Vagina (tissue), 2 donors: ENCODE measurements around the gene MUC3A.

Experiments
- POLR2A ChIP-seq, 2 donors: fragments of 450-650 bp; IDR thresholded peaks; one replicate each; pipeline ENCODE4 v1.6.1; 2017; ENCODE audit warnings: antibody characterized with exemption in 2 of 2, mild to moderate bottlenecking in 2 of 2, moderate library complexity in 2 of 2
- TF ChIP-seq, protein P1 (sequence below), 3 experiments: fragments of 450-650 bp in 2 of 3; fragments of 200-600 bp in 1 of 3; sonication (generic) in 1 of 3; IDR thresholded peaks; one replicate each; pipeline ENCODE4 v1.5.1; 2017 to 2019; ENCODE audit warnings: antibody characterized with exemption in 3 of 3, mild to moderate bottlenecking in 2 of 3, moderate library complexity in 2 of 3

GRCh38 chr7:100968031-100968430, 18.7 kb downstream of the MUC3A start:
- TF ChIP-seq, protein P1, sequence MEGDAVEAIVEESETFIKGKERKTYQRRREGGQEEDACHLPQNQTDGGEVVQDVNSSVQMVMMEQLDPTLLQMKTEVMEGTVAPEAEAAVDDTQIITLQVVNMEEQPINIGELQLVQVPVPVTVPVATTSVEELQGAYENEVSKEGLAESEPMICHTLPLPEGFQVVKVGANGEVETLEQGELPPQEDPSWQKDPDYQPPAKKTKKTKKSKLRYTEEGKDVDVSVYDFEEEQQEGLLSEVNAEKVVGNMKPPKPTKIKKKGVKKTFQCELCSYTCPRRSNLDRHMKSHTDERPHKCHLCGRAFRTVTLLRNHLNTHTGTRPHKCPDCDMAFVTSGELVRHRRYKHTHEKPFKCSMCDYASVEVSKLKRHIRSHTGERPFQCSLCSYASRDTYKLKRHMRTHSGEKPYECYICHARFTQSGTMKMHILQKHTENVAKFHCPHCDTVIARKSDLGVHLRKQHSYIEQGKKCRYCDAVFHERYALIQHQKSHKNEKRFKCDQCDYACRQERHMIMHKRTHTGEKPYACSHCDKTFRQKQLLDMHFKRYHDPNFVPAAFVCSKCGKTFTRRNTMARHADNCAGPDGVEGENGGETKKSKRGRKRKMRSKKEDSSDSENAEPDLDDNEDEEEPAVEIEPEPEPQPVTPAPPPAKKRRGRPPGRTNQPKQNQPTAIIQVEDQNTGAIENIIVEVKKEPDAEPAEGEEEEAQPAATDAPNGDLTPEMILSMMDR (IDR thresholded peaks at IDR 0.05): no peak
- TF ChIP-seq POLR2A (IDR thresholded peaks at IDR 0.05): no peak
